Dermis blood vessel endothelial cell (primary cell): ENCODE results near the gene STXBP5L. TPM values are rescaled to one million over a fixed set of nuclear protein-coding genes. Genes with fewer than 3 reads are reported as not detected.
"Not testable (repeated sequence)": the region's sequence is repeated elsewhere in the genome, so short reads cannot be mapped to it uniquely, and the experiment has no call there.

Experiments
- DNase-seq: peaks from one replicate; pipeline ENCODE4 v3.0.0; 2010
- total RNA-seq: library from RNA; depleted of rRNA; stranded (reverse); fragments of >200 nt; gene quantifications from 2 replicates; pipeline ENCODE4 v1.2.3, GENCODE V29; 2014

Gene STXBP5L
- total RNA-seq, 1 donor from 2014 or later: not detected

DNA sequence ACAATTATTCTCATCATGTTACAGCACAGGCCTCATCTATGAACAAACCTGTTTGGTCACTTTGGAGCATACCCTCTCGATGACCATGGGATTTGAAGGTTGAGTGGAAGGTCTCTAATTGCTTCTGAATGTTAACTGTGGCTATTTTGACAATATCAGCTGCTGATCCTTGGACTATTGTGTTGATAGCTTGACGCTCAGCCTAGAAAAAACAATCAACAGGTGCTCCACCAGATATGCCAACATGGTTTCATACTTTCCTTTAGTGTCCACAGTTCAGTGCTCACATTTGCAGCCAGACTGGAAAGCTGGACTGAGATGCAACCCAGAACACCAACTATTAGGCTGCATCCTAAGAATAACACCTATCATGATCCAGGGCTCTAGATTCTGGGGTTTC lies 528.1 kb downstream of the STXBP5L start:
- no peak for DNase-seq

DNA sequence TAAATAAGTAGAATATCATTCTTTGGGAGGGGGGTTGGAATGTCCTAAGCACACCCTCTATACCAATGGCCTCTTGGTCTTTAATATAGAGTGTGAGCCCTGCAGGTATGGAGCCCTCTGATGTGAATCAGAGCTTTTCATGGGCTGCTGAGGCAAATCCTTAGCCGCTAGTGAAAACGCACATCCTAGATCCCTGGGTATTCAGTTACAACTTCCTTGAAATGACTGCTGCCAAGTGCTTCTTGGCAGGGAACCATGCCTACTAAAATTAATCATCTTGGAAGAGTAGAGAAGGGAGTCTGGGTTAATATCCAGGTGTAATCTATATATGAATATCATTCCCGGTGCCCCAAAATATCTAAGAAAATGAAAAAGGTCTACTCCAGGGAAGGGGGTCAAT lies 528.6 kb downstream of the STXBP5L start:
- peak; percentile 17 for DNase-seq

GRCh38 chr3:121443456-121443855 lies 535.5 kb downstream of the STXBP5L start:
- DNase-seq: no peak

DNA sequence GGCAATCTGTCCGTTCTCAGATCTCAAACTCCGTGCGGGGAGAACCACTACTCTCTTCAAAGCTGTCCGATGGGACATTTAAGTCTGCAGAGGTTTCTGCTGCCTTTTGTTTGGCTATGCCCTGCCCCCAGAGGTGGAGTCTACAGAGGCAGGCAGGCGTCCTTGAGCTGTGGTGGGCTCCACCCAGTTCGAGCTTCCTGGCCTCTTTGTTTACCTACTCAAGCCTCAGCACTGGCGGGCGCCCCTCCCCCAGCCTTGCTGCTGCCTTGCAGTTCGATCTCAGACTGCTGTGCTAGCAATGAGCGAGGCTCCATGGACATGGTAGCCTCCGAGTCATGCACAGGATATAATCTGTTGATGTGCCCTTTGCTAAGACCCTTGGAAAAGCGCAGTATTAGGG lies 543.7 kb downstream of the STXBP5L start:
- DNase-seq: not testable (repeated sequence)

GRCh38 chr3:121462565-121462964 lies 554.6 kb downstream of the STXBP5L start:
- DNase-seq: no peak

DNA sequence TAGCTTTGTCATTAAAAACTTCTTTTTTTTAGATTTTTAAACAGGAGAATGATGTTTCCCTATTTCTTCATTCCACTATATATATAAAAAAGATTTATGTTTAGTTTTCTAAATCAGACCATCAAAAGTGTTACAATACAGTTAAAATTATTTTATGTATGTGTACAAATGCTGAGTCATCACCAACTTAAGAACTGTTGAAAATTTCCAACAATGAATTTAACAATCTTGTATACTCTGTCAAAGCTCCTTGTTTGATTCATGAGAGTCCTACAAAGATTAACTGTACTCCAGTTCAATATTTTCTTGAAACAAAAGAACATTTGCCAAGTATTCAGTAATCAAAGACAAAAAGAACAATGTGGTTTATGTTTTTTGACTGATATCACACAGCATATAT lies 555.7 kb downstream of the STXBP5L start:
- no peak for DNase-seq

GRCh38 chr3:121467085-121467484 lies 559.1 kb downstream of the STXBP5L start:
- DNase-seq: no peak

- no peak for DNase-seq
These were observed 565.0 kb downstream of the STXBP5L start for GRCh38 chr3:121473001-121473400.

Other genes starting within 250 kb of the STXBP5L start
- gene HGD, start 226.0 kb upstream of the STXBP5L start, total RNA-seq: 0.60 and 2.4 TPM in 2 replicates
- 19.9 and 25.0 TPM in 2 replicates for gene RABL3, start 165.7 kb upstream of the STXBP5L start, total RNA-seq
- gene GTF2E1, start 165.5 kb upstream of the STXBP5L start, total RNA-seq: 38.4 and 45.9 TPM in 2 replicates